Suprapubic skin (tissue), 4 donors: ENCODE data around the gene CALHM2. TPM values are rescaled to one million over a fixed set of nuclear protein-coding genes. Genes with fewer than 3 reads are reported as not detected.

Experiments used
- DNase-seq, 2 donors: peaks; one replicate each; pipeline ENCODE4 v3.0.0-alpha.2; 2019; ENCODE audit warnings: low spot score in 2 of 2
- H3K27ac ChIP-seq: fragments of 200-600 bp; sonication (generic); one replicate; pipeline ENCODE4 v1.5.1; 2019
- H3K27me3 ChIP-seq: fragments of 200-600 bp; sonication (generic); one replicate; pipeline ENCODE4 v1.5.1; 2019
- H3K36me3 ChIP-seq: fragments of 200-600 bp; sonication (generic); one replicate; pipeline ENCODE4 v1.5.1; 2019
- H3K4me1 ChIP-seq: fragments of 200-600 bp; sonication (generic); one replicate; pipeline ENCODE4 v1.5.1; 2019
- H3K4me3 ChIP-seq: fragments of 200-600 bp; sonication (generic); one replicate; pipeline ENCODE4 v1.5.1; 2019; ENCODE audit warnings: mild to moderate bottlenecking
- H3K9me3 ChIP-seq: fragments of 200-600 bp; sonication (generic); one replicate; pipeline ENCODE4 v1.5.1; 2019
- CTCF ChIP-seq, 2 donors: fragments of 200-600 bp in 1 of 2; fragments of 450-650 bp in 1 of 2; sonication (generic) in 1 of 2; IDR thresholded peaks; one replicate each; pipeline ENCODE4 v1.5.1; 2016 to 2019; ENCODE audit warnings: antibody characterized with exemption in 2 of 2, mild to moderate bottlenecking in 1 of 2, moderate library complexity in 1 of 2
- EP300 ChIP-seq: sonication (generic); formaldehyde crosslinking; IDR thresholded peaks from one replicate; pipeline ENCODE4 v1.6.1; 2017; ENCODE audit warnings: antibody characterized with exemption
- POLR2A ChIP-seq, 2 donors: fragments of 450-650 bp; IDR thresholded peaks; one replicate each; pipeline ENCODE4 v1.6.1; 2017; ENCODE audit warnings: antibody characterized with exemption in 2 of 2, mild to moderate bottlenecking in 2 of 2, moderate library complexity in 2 of 2
- POLR2AphosphoS5 ChIP-seq, 3 donors: sonication (generic); formaldehyde crosslinking; IDR thresholded peaks; one replicate each; pipeline ENCODE4 v1.6.1; 2017; ENCODE audit warnings: antibody characterized with exemption in 3 of 3
- WGBS: methylation state at CpG from one replicate; pipeline ENCODE4 v1.1.5; 2018; 5-methylcytosine and 5-hydroxymethylcytosine counted together
- total RNA-seq, 4 donors: library from RNA; depleted of rRNA; stranded (reverse); fragments of >200 nt; gene quantifications; one replicate each; pipeline ENCODE4 v1.1.0, GENCODE V29; 2016

Gene CALHM2
- total RNA-seq, 4 donors from 2014 or later: 13.7 to 17.9 (median 16.3) TPM

GRCh38 chr10:103428989-103429643 lies 23.1 kb downstream of the CALHM2 start:
- WGBS: 74% methylated on average over 5 of the region's 5 CpGs

GRCh38 chr10:103427866-103428265 lies 24.3 kb downstream of the CALHM2 start:
- WGBS: 88% methylated on average over 9 of the region's 9 CpGs
- TF ChIP-seq POLR2AphosphoS5 (IDR thresholded peaks at IDR 0.05) (no peak), POLR2A (IDR thresholded peaks at IDR 0.05) (no peak), CTCF (IDR thresholded peaks at IDR 0.05) (no peak), EP300 (no peak)
- no peaks in the 10 kb centered on the region for H3K9me3 ChIP-seq
- H3K27ac ChIP-seq: no peak overlapping the region
- no peak overlapping the region for H3K4me3 ChIP-seq
- peaks cover 87% of the 10 kb centered on the region for H3K36me3 ChIP-seq
- no peaks in the 10 kb centered on the region for H3K27me3 ChIP-seq
- DNase-seq: no peak
- no peaks in the 10 kb centered on the region for H3K4me1 ChIP-seq

More at GRCh38 chr10:103428989-103429643, 23.1 kb downstream of the CALHM2 start:
- H3K27me3 ChIP-seq: no peaks in the 10 kb centered on the region
- no peaks in the 10 kb centered on the region for H3K9me3 ChIP-seq
- no peaks in the 10 kb centered on the region for H3K4me1 ChIP-seq
- peaks cover 87% of the 10 kb centered on the region for H3K36me3 ChIP-seq
- TF ChIP-seq EP300: no peak
- no peak for TF ChIP-seq POLR2A (IDR thresholded peaks at IDR 0.05)
- no peak for TF ChIP-seq POLR2AphosphoS5 (IDR thresholded peaks at IDR 0.05)
- no peak for TF ChIP-seq CTCF (IDR thresholded peaks at IDR 0.05)
- no peak for DNase-seq
- no peak overlapping the region for H3K4me3 ChIP-seq
- no peak overlapping the region for H3K27ac ChIP-seq

GRCh38 chr10:103423748-103424147 lies 28.4 kb downstream of the CALHM2 start:
- TF ChIP-seq POLR2AphosphoS5 (IDR thresholded peaks at IDR 0.05) (no peak), EP300 (no peak), POLR2A (IDR thresholded peaks at IDR 0.05) (no peak), CTCF (IDR thresholded peaks at IDR 0.05) (no peak)
- Histone ChIP-seq H3K9me3 (no peaks in the 10 kb centered on the region), H3K4me3 (no peak overlapping the region), H3K36me3 (peaks cover 96% of the 10 kb centered on the region), H3K27me3 (no peaks in the 10 kb centered on the region), H3K4me1 (no peaks in the 10 kb centered on the region), H3K27ac (no peak overlapping the region)
- WGBS: 83% methylated on average over 5 of the region's 5 CpGs
- DNase-seq: no peak

- H3K27ac ChIP-seq: no peak overlapping the region
- H3K27me3 ChIP-seq: no peaks in the 10 kb centered on the region
- no peaks in the 10 kb centered on the region for H3K9me3 ChIP-seq
- no peaks in the 10 kb centered on the region for H3K4me1 ChIP-seq
- no peak overlapping the region for H3K4me3 ChIP-seq
- WGBS: 92% methylated on average over 4 of the region's 4 CpGs
- TF ChIP-seq POLR2AphosphoS5 (IDR thresholded peaks at IDR 0.05) (no peak), POLR2A (IDR thresholded peaks at IDR 0.05) (no peak), EP300 (no peak), CTCF (IDR thresholded peaks at IDR 0.05) (no peak)
- no peak for DNase-seq
- H3K36me3 ChIP-seq: peaks cover 98% of the 10 kb centered on the region
Measured at GRCh38 chr10:103419101-103419500, 33.1 kb downstream of the CALHM2 start.

- Histone ChIP-seq H3K36me3 (peaks cover 98% of the 10 kb centered on the region), H3K4me1 (no peaks in the 10 kb centered on the region), H3K9me3 (no peaks in the 10 kb centered on the region), H3K4me3 (no peak overlapping the region), H3K27ac (no peak overlapping the region), H3K27me3 (no peaks in the 10 kb centered on the region)
- 89% methylated on average over 5 of the region's 5 CpGs for WGBS
- DNase-seq: no peak
- TF ChIP-seq EP300 (no peak), POLR2AphosphoS5 (IDR thresholded peaks at IDR 0.05) (no peak), CTCF (IDR thresholded peaks at IDR 0.05) (no peak), POLR2A (IDR thresholded peaks at IDR 0.05) (no peak)
Measured at GRCh38 chr10:103417601-103418000, 34.6 kb downstream of the CALHM2 start.
